SK-N-SH (cell line): Measurements from ENCODE around the gene ENTPD2. TPM values are rescaled to one million over a fixed set of nuclear protein-coding genes. Genes with fewer than 3 reads are reported as not detected.

ENCODE experiments used
- CTCF ChIA-PET: fragments of 300-600, 350-600 bp; formaldehyde crosslinking; extraction: SDS; loops from one replicate; lab custom pipeline; 2021; lab: Yijun Ruan, JAX
- POLR2A ChIA-PET: fragments of 350-600 bp; sonication (Branson Sonifier 250); formaldehyde crosslinking; extraction: SDS; loops from one replicate; lab custom pipeline; 2020; ENCODE audit warnings: antibody characterized with exemption, inconsistent platforms; lab: Yijun Ruan, JAX
- DNase-seq: peaks from one replicate; pipeline ENCODE4 v3.0.0; 2012
- H2AFZ ChIP-seq: fragments of 200-600 bp; sonication (generic); 2 replicates; pipeline ENCODE4 v1.8.1; 2016; ENCODE audit warnings: antibody characterized with exemption, mild to moderate bottlenecking, low read depth
- H3F3A ChIP-seq: fragments of 200-600 bp; sonication (generic); replicated peaks from 2 replicates; pipeline ENCODE3; 2016; ENCODE audit warnings: antibody characterized with exemption, mild to moderate bottlenecking; ENCODE audit not compliant: insufficient read depth
- H3K27ac ChIP-seq, 2 experiments: fragments of 200-500 bp in 1 of 2; fragments of 200-600 bp in 1 of 2; sonication (Bioruptor generic) in 1 of 2; sonication (generic), shearing (Covaris generic) in 1 of 2; 2 replicates each; pipeline versions ENCODE4 v1.5.1 to v1.6.1; 2014 to 2016; ENCODE audit warnings: low read depth in 2 of 2, inconsistent platforms in 1 of 2, low read length in 1 of 2, mild to moderate bottlenecking in 1 of 2, mixed read lengths in 1 of 2
- H3K27me3 ChIP-seq: fragments of 200-600 bp; sonication (generic), shearing (Covaris generic); 2 replicates; pipeline ENCODE4 v1.6.1; 2016; ENCODE audit warnings: mixed run types; ENCODE audit not compliant: insufficient read depth
- H3K36me3 ChIP-seq, 2 experiments: fragments of 200-500 bp in 1 of 2; fragments of 200-600 bp in 1 of 2; sonication (Bioruptor generic) in 1 of 2; sonication (generic) in 1 of 2; replicated peaks in 1 of 2; 2 replicates each; pipeline versions ENCODE3 to v1.5.1; 2014 to 2016; ENCODE audit warnings: low read length in 1 of 2, mild to moderate bottlenecking in 1 of 2; ENCODE audit not compliant: insufficient read depth in 2 of 2, control insufficient read depth in 1 of 2
- H3K4me1 ChIP-seq, 2 experiments: fragments of 200-500 bp in 1 of 2; fragments of 200-600 bp in 1 of 2; sonication (Bioruptor generic) in 1 of 2; sonication (generic), shearing (Covaris generic) in 1 of 2; 2 replicates each; pipeline versions ENCODE4 v1.5.1 to v1.6.1; 2014 to 2016; ENCODE audit warnings: low read depth in 1 of 2, low read length in 1 of 2, mixed run types in 1 of 2; ENCODE audit not compliant: insufficient read depth in 2 of 2, control insufficient read depth in 1 of 2
- H3K4me2 ChIP-seq: fragments of 200-600 bp; sonication (generic), shearing (Covaris generic); 2 replicates; pipeline ENCODE4 v1.6.1; 2017; ENCODE audit warnings: mixed run types
- H3K4me3 ChIP-seq, 2 experiments: fragments of 200-500 bp in 1 of 2; fragments of 200-600 bp in 1 of 2; sonication (Bioruptor generic) in 1 of 2; sonication (generic), shearing (Covaris generic) in 1 of 2; 2 replicates each; pipeline versions ENCODE4 v1.5.1 to v1.8.1; 2014 to 2016; ENCODE audit warnings: low read depth in 2 of 2, inconsistent platforms in 1 of 2, low read length in 1 of 2, mild to moderate bottlenecking in 1 of 2, mixed read lengths in 1 of 2, moderate library complexity in 1 of 2
- H3K79me2 ChIP-seq: fragments of 200-600 bp; sonication (generic); 2 replicates; pipeline ENCODE4 v1.8.1; 2017; ENCODE audit warnings: mild to moderate bottlenecking; ENCODE audit not compliant: insufficient read depth
- H3K9ac ChIP-seq: fragments of 200-600 bp; sonication (generic); 2 replicates; pipeline ENCODE4 v1.6.1; 2017; ENCODE audit warnings: mixed run types
- H3K9me2 ChIP-seq: fragments of 200-600 bp; sonication (generic); 2 replicates; pipeline ENCODE4 v1.6.1; 2017; ENCODE audit warnings: mixed run types
- H3K9me3 ChIP-seq: fragments of 200-600 bp; sonication (generic); 2 replicates; pipeline ENCODE4 v1.6.1; 2017; ENCODE audit warnings: mixed run types, mild to moderate bottlenecking, moderate library complexity
- H4K20me1 ChIP-seq: fragments of 200-600 bp; sonication (generic); 2 replicates; pipeline ENCODE4 v1.6.1; 2017; ENCODE audit warnings: mild to moderate bottlenecking, mixed run types; ENCODE audit not compliant: insufficient read depth
- CHD2 ChIP-seq: fragments of 150-350 bp; IDR thresholded peaks from 2 replicates; pipeline ENCODE4 v1.6.1; 2018; ENCODE audit warnings: low read length; ENCODE audit not compliant: partially characterized antibody
- ELF1 ChIP-seq: IDR thresholded peaks from 2 replicates; pipeline ENCODE4 v1.4.0; 2012
- FOXJ3 ChIP-seq: sonication (generic); formaldehyde crosslinking; IDR thresholded peaks from 2 replicates; pipeline ENCODE4 v1.5.1; 2020; ENCODE audit warnings: mild to moderate bottlenecking, missing genetic modification reagents
- GATA2 ChIP-seq: sonication (generic); formaldehyde crosslinking; IDR thresholded peaks from 2 replicates; pipeline ENCODE4 v1.5.0; 2020; ENCODE audit warnings: mild to moderate bottlenecking, missing genetic modification reagents
- JUND ChIP-seq: IDR thresholded peaks from 2 replicates; pipeline ENCODE4 v1.4.0; 2012
- MEF2A ChIP-seq: IDR thresholded peaks from 2 replicates; pipeline ENCODE4 v1.4.0; 2012; ENCODE audit warnings: low read depth, borderline replicate concordance
- MXI1 ChIP-seq: IDR thresholded peaks from 2 replicates; pipeline ENCODE4 v1.6.1; 2012; ENCODE audit warnings: mild to moderate bottlenecking, low read depth, low read length, improper control_type of control experiment
- RAD21 ChIP-seq: IDR thresholded peaks from 2 replicates; pipeline ENCODE4 v1.6.1; 2012; ENCODE audit warnings: mild to moderate bottlenecking, low read length
- RFX5 ChIP-seq: IDR thresholded peaks from 2 replicates; pipeline ENCODE4 v1.6.1; 2012; ENCODE audit warnings: mild to moderate bottlenecking, improper control_type of control experiment, low read length
- RXRA ChIP-seq: IDR thresholded peaks from 2 replicates; pipeline ENCODE4 v1.4.0; 2012; ENCODE audit warnings: low read depth, mild to moderate bottlenecking, borderline replicate concordance
- SMC3 ChIP-seq: IDR thresholded peaks from 2 replicates; pipeline ENCODE4 v1.6.1; 2012; ENCODE audit warnings: low read depth, low read length, improper control_type of control experiment
- TEAD4 ChIP-seq: IDR thresholded peaks from 2 replicates; pipeline ENCODE4 v1.4.0; 2012; ENCODE audit warnings: mild to moderate bottlenecking, borderline replicate concordance; ENCODE audit not compliant: insufficient read depth
- WGBS: methylation state at CpG from one replicate; pipeline ENCODE4 v1.1.6; 2017; ENCODE audit warnings: low lambda C conversion rate; 5-methylcytosine and 5-hydroxymethylcytosine counted together
- polyA plus RNA-seq, 3 experiments: library from polyadenylated mRNA; depleted of rRNA; stranded (reverse); fragments of >200 nt; gene quantifications; 2 replicates each; pipeline ENCODE4 v1.2.3, GENCODE V29; 2012
- TF ChIP-seq, protein P1 (sequence below): fragments of 150-350 bp; IDR thresholded peaks from 2 replicates; pipeline ENCODE4 v1.6.1; 2016; ENCODE audit warnings: mild to moderate bottlenecking, low read depth, low read length
- TF ChIP-seq, protein P2 (sequence below): IDR thresholded peaks from 2 replicates; pipeline ENCODE4 v1.6.1; 2012; ENCODE audit warnings: mild to moderate bottlenecking, low read depth, low read length, moderate library complexity
- TF ChIP-seq, protein P3 (sequence below): IDR thresholded peaks from 2 replicates; pipeline ENCODE4 v1.4.0; 2012; ENCODE audit warnings: low read depth, borderline replicate concordance
- TF ChIP-seq, protein P4 (sequence below): fragments of 150-350 bp; IDR thresholded peaks from 2 replicates; pipeline ENCODE4 v1.6.1; 2017; ENCODE audit warnings: antibody characterized with exemption, low read length, low read depth, borderline replicate concordance

ENTPD2 gene
- polyA plus RNA-seq, 1 of the 3 experiments (the other 2 are of a cell fraction): not detected

DNA sequence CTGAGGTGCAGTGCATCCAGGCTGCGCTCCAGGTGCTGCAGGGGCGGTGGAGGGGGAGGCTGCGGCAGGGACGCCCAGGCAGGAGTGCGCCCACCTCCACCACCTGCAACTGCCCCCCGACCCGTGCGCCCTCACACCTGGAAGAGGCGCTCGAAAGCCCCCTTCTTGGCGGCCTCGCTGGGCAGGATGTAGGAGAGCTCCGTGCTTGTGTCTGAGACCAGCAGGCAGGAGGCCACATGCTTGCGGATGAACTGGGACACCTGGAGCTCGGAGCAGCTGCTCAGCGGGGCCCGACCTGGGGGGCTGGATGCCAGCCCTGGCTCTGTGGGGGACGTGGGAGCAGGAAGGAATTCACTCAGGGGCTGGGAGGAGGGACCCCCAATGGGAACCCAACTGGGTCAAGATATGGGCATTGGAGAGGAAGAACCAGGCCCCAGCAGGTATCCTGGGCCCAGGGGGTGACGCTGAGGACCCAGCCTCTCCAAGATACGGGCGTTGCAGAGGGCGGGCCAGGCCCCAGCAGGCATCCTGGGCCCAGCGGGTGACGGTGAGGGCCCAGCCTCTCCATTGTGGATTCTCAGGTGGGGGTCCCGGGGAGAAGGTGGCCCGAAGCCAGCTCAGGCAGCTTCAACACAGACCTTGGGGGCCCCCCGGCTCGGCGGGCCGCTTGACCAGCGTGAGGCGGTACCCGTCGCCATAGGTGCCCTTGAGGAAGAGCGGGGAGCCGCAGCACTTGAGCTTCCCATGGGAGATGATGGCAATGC, 38.9 kb downstream of the ENTPD2 start:
- Histone ChIP-seq H3K36me3 (peaks cover 0 to 17% of the 10 kb centered on the region in 2 experiments), H3K4me1 (no peaks in the 10 kb centered on the region), H3K27ac (no peak overlapping the region), H3F3A (no peaks in the 10 kb centered on the region), H3K9me2 (no peaks in the 10 kb centered on the region), H3K27me3 (no peaks in the 10 kb centered on the region), H3K4me3 (no peak overlapping the region), H3K79me2 (no peaks in the 10 kb centered on the region), H3K9ac (no peak overlapping the region), H3K9me3 (no peaks in the 10 kb centered on the region), H3K4me2 (no peak overlapping the region), H4K20me1 (no peaks in the 10 kb centered on the region), H2AFZ (no peak overlapping the region)
- POLR2A ChIA-PET: interaction anchor here (1.2 kb wide), 1 partner anchor 23 kb away, joined by 3 read pairs; no protein-coding TSS in a partner anchor
- no peak for DNase-seq
- CTCF ChIA-PET: interaction anchor here (0.6 to 1.6 kb wide), 4 partner anchors 10 to 14 kb away, joined by 3 to 6 read pairs (median 4); no protein-coding TSS in a partner anchor
- 94% methylated on average over 21 of the region's 36 CpGs for WGBS
- no peak for TF ChIP-seq TEAD4
- TF ChIP-seq SMC3: no peak
- TF ChIP-seq, protein P1, sequence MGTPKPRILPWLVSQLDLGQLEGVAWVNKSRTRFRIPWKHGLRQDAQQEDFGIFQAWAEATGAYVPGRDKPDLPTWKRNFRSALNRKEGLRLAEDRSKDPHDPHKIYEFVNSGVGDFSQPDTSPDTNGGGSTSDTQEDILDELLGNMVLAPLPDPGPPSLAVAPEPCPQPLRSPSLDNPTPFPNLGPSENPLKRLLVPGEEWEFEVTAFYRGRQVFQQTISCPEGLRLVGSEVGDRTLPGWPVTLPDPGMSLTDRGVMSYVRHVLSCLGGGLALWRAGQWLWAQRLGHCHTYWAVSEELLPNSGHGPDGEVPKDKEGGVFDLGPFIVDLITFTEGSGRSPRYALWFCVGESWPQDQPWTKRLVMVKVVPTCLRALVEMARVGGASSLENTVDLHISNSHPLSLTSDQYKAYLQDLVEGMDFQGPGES: no peak
- TF ChIP-seq RFX5: no peak
- TF ChIP-seq FOXJ3 (CRISPR knock-in tag): no peak
- TF ChIP-seq RXRA: no peak
- TF ChIP-seq ELF1: no peak
- TF ChIP-seq MEF2A: no peak
- no peak for TF ChIP-seq MXI1
- TF ChIP-seq, protein P2, sequence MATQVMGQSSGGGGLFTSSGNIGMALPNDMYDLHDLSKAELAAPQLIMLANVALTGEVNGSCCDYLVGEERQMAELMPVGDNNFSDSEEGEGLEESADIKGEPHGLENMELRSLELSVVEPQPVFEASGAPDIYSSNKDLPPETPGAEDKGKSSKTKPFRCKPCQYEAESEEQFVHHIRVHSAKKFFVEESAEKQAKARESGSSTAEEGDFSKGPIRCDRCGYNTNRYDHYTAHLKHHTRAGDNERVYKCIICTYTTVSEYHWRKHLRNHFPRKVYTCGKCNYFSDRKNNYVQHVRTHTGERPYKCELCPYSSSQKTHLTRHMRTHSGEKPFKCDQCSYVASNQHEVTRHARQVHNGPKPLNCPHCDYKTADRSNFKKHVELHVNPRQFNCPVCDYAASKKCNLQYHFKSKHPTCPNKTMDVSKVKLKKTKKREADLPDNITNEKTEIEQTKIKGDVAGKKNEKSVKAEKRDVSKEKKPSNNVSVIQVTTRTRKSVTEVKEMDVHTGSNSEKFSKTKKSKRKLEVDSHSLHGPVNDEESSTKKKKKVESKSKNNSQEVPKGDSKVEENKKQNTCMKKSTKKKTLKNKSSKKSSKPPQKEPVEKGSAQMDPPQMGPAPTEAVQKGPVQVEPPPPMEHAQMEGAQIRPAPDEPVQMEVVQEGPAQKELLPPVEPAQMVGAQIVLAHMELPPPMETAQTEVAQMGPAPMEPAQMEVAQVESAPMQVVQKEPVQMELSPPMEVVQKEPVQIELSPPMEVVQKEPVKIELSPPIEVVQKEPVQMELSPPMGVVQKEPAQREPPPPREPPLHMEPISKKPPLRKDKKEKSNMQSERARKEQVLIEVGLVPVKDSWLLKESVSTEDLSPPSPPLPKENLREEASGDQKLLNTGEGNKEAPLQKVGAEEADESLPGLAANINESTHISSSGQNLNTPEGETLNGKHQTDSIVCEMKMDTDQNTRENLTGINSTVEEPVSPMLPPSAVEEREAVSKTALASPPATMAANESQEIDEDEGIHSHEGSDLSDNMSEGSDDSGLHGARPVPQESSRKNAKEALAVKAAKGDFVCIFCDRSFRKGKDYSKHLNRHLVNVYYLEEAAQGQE: no peak
- TF ChIP-seq, protein P3, sequence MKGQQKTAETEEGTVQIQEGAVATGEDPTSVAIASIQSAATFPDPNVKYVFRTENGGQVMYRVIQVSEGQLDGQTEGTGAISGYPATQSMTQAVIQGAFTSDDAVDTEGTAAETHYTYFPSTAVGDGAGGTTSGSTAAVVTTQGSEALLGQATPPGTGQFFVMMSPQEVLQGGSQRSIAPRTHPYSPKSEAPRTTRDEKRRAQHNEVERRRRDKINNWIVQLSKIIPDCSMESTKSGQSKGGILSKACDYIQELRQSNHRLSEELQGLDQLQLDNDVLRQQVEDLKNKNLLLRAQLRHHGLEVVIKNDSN: no peak
- TF ChIP-seq, protein P4, sequence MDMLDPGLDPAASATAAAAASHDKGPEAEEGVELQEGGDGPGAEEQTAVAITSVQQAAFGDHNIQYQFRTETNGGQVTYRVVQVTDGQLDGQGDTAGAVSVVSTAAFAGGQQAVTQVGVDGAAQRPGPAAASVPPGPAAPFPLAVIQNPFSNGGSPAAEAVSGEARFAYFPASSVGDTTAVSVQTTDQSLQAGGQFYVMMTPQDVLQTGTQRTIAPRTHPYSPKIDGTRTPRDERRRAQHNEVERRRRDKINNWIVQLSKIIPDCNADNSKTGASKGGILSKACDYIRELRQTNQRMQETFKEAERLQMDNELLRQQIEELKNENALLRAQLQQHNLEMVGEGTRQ: no peak
- no peak for TF ChIP-seq CHD2
- no peak for TF ChIP-seq JUND
- no peak for TF ChIP-seq RAD21
- TF ChIP-seq GATA2: no peak
- TF ChIP-seq, all 33 proteins: peak for 0
